HepG2 (cell line): ENCODE data around the gene APC2. TPM values are rescaled to one million over a fixed set of nuclear protein-coding genes. Genes with fewer than 3 reads are reported as not detected.

ENCODE experiments used
- AGO2 ChIP-seq: fragments of 200-400 bp; formaldehyde crosslinking; optimal IDR thresholded peaks from 2 replicates; pipeline ENCODE3; 2017; ENCODE audit warnings: mild to moderate bottlenecking, low read depth, low read length, moderate library complexity
- AKAP8 ChIP-seq: sonication (generic); formaldehyde crosslinking; IDR thresholded peaks from 2 replicates; pipeline ENCODE4 v1.5.1; 2020; ENCODE audit warnings: mild to moderate bottlenecking, missing genetic modification reagents
- EEA1 ChIP-seq: sonication (generic); formaldehyde crosslinking; IDR thresholded peaks from 2 replicates; pipeline ENCODE4 v1.5.1; 2020; ENCODE audit warnings: mild to moderate bottlenecking, missing genetic modification reagents, borderline replicate concordance
- FOXO1 ChIP-seq: sonication (generic); formaldehyde crosslinking; IDR thresholded peaks from 2 replicates; pipeline ENCODE4 v1.4.0; 2020; ENCODE audit warnings: missing genetic modification reagents
- HNRNPK ChIP-seq: fragments of 200-400 bp; formaldehyde crosslinking; IDR thresholded peaks from 2 replicates; pipeline ENCODE4 v1.6.1; 2018; ENCODE audit warnings: low read length, low read depth, moderate library complexity, mild to moderate bottlenecking; ENCODE audit not compliant: poor library complexity, severe bottlenecking
- HOMEZ ChIP-seq: IDR thresholded peaks from 2 replicates; pipeline ENCODE4 v1.6.1; 2016; ENCODE audit warnings: low read depth
- PCBP2 ChIP-seq: fragments of 200-400 bp; formaldehyde crosslinking; optimal IDR thresholded peaks from 2 replicates; pipeline ENCODE3; 2018; ENCODE audit warnings: low read length, low read depth; ENCODE audit not compliant: poor library complexity, severe bottlenecking
- RERE ChIP-seq: IDR thresholded peaks from 2 replicates; pipeline ENCODE4 v1.6.1; 2016; ENCODE audit warnings: low read depth, missing genetic modification reagents, missing compliant biosample characterization
- SP1 ChIP-seq, 2 experiments: fragments of 450-650 bp in 1 of 2; sonication (generic) in 1 of 2; formaldehyde crosslinking in 1 of 2; IDR thresholded peaks; 2 replicates each; pipeline versions ENCODE4 v1.4.0 to v1.6.1; 2016 to 2020; ENCODE audit warnings: missing genetic modification reagents in 1 of 2
- SYNCRIP ChIP-seq: fragments of 200-400 bp; formaldehyde crosslinking; IDR thresholded peaks from 2 replicates; pipeline ENCODE4 v1.6.1; 2018; ENCODE audit warnings: mild to moderate bottlenecking, low read depth, low read length; ENCODE audit not compliant: insufficient read depth
- ZBED4 ChIP-seq: sonication (generic); formaldehyde crosslinking; IDR thresholded peaks from 2 replicates; pipeline ENCODE4 v1.4.0; 2020; ENCODE audit warnings: missing genetic modification reagents, borderline replicate concordance
- ZNF263 ChIP-seq: sonication (generic); formaldehyde crosslinking; IDR thresholded peaks from 2 replicates; pipeline ENCODE4 v1.4.0; 2020; ENCODE audit warnings: missing genetic modification reagents
- ZNF431 ChIP-seq: sonication (generic); formaldehyde crosslinking; IDR thresholded peaks from 2 replicates; pipeline ENCODE4 v1.9.0; 2022; ENCODE audit warnings: missing genetic modification reagents, low read depth, mild to moderate bottlenecking, borderline replicate concordance
- ZNF563 ChIP-seq: sonication (generic); formaldehyde crosslinking; IDR thresholded peaks from 2 replicates; pipeline ENCODE4 v1.8.0; 2022; ENCODE audit warnings: mild to moderate bottlenecking, moderate library complexity, missing genetic modification reagents
- ZNF737 ChIP-seq: sonication (generic); formaldehyde crosslinking; IDR thresholded peaks from 2 replicates; pipeline ENCODE4 v1.5.0; 2020; ENCODE audit warnings: missing genetic modification reagents, mild to moderate bottlenecking, borderline replicate concordance
- ZSCAN31 ChIP-seq: sonication (generic); formaldehyde crosslinking; IDR thresholded peaks from 2 replicates; pipeline ENCODE4 v1.5.0; 2020; ENCODE audit warnings: low read depth, mild to moderate bottlenecking, missing genetic modification reagents
- polyA plus RNA-seq, 8 experiments: library from polyadenylated mRNA; depleted of rRNA in 3 of 8; stranded (reverse) in 7 of 8; unstranded in 1 of 8; fragments of >200 nt; fragmentation: Illumina TruSeq in 4 of 8; extraction: Trizol in 4 of 8; gene quantifications; 2 replicates each; pipeline versions ENCODE4 v1.2.1 to v1.2.3, GENCODE V29; 2011 to 2016; ENCODE audit warnings: low read depth in 4 of 8, missing spikeins in 1 of 8, mixed read lengths in 1 of 8; ENCODE audit not compliant: insufficient read depth in 1 of 8
- total RNA-seq, 5 experiments: library from RNA; depleted of rRNA; stranded (reverse); fragments of >200 nt; fragmentation: Illumina TruSeq; extraction: Trizol; gene quantifications; 2 replicates each; pipeline ENCODE4 v1.2.3, GENCODE V29; 2016; ENCODE audit warnings: low read depth in 1 of 5
- TF ChIP-seq, protein P1 (sequence below): IDR thresholded peaks from 2 replicates; pipeline ENCODE4 v1.6.1; 2016; ENCODE audit warnings: missing genetic modification reagents, missing compliant biosample characterization

The APC2 gene
- total and polyA plus RNA-seq, 2 of the 13 experiments (the other 11 are each of a cell fraction or from before 2014, with no cell fraction given) = 0.08 to 0.22 TPM

GRCh38 chr19:1455336-1456120 lies 5.6 kb downstream of the APC2 start (continued):
- TF ChIP-seq, protein P1, sequence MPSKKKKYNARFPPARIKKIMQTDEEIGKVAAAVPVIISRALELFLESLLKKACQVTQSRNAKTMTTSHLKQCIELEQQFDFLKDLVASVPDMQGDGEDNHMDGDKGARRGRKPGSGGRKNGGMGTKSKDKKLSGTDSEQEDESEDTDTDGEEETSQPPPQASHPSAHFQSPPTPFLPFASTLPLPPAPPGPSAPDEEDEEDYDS (CRISPR knock-in tag) = peak; percentile 45; the same call in 1 of the 2 replicates
- TF ChIP-seq ZBED4 (CRISPR knock-in tag) (no peak), SP1 (IDR thresholded peaks at IDR 0.05) (no peak), SP1 (CRISPR knock-in tag; IDR thresholded peaks at IDR 0.05) (peak; percentile 64; the same call in 1 of the 2 replicates), ZNF737 (CRISPR knock-in tag) (no peak), EEA1 (CRISPR knock-in tag) (no peak), ZNF431 (no peak), SYNCRIP (no peak), ZSCAN31 (0 out of 2 replicates have a peak, but pooled peaks have one; percentile 25), RERE (CRISPR knock-in tag) (no peak), HOMEZ (CRISPR knock-in tag) (no peak), HNRNPK (peak; percentile 43), AKAP8 (CRISPR knock-in tag) (peak; percentile 3; the same call in 1 of the 2 replicates), ZNF263 (CRISPR knock-in tag) (no peak), PCBP2 (no peak), ZNF563 (CRISPR knock-in tag) (no peak), AGO2 (peak; percentile 17), FOXO1 (no peak)
